SU-DHL-6 (cell line): Measurements from ENCODE around the gene IFIH1.

ENCODE experiments used
- H2AFZ ChIP-seq: fragments of 200-600 bp; sonication (generic); 2 replicates; pipeline ENCODE4 v1.6.1; 2014; ENCODE audit warnings: low read depth, mild to moderate bottlenecking, moderate library complexity, mixed read lengths, antibody characterized with exemption, low read length; ENCODE audit not compliant: severe bottlenecking
- H3F3A ChIP-seq: fragments of 200-600 bp; shearing (Covaris generic); 2 replicates; pipeline ENCODE4 v1.6.0; 2016; ENCODE audit warnings: antibody characterized with exemption, mild to moderate bottlenecking; ENCODE audit not compliant: insufficient read depth
- H3K27ac ChIP-seq: fragments of 200-600 bp; sonication (generic); 2 replicates; pipeline ENCODE4 v1.5.1; 2016; ENCODE audit warnings: low read depth, mild to moderate bottlenecking, low read length, moderate library complexity, mixed read lengths
- H3K27me3 ChIP-seq: fragments of 200-600 bp; sonication (generic), shearing (Covaris generic); 2 replicates; pipeline ENCODE4 v1.6.0; 2014; ENCODE audit warnings: mild to moderate bottlenecking, low read length
- H3K36me3 ChIP-seq: fragments of 200-600 bp; sonication (generic); 2 replicates; pipeline ENCODE4 v1.6.1; 2014; ENCODE audit warnings: mild to moderate bottlenecking, low read length, mixed read lengths
- H3K4me2 ChIP-seq: fragments of 300-600, 200-600 bp; shearing (Covaris generic), sonication (generic); 2 replicates; pipeline ENCODE4 v1.6.0; 2014; ENCODE audit warnings: low read length, low read depth, mild to moderate bottlenecking; ENCODE audit not compliant: poor library complexity, severe bottlenecking
- H3K4me3 ChIP-seq: fragments of 200-600 bp; sonication (generic); 2 replicates; pipeline ENCODE4 v1.5.1; 2014; ENCODE audit warnings: antibody characterized with exemption, low read length, mild to moderate bottlenecking, mixed read lengths; ENCODE audit not compliant: insufficient read depth, poor library complexity, severe bottlenecking
- H3K79me2 ChIP-seq: fragments of 200-600 bp; sonication (generic); 2 replicates; pipeline ENCODE4 v1.6.1; 2014; ENCODE audit warnings: mild to moderate bottlenecking, low read length, moderate library complexity; ENCODE audit not compliant: insufficient read depth
- H3K9ac ChIP-seq: fragments of 200-600 bp; sonication (generic); 2 replicates; pipeline ENCODE4 v1.7.0; 2014; ENCODE audit warnings: mild to moderate bottlenecking, low read length
- H3K9me2 ChIP-seq: fragments of 200-600 bp; sonication (generic); replicated peaks from 2 replicates; pipeline ENCODE4 v1.6.1; 2014; ENCODE audit warnings: low read length; ENCODE audit not compliant: insufficient read depth
- H3K9me3 ChIP-seq: fragments of 200-600 bp; sonication (generic); 2 replicates; pipeline ENCODE4 v1.6.1; 2014; ENCODE audit warnings: low read length, mixed read lengths; ENCODE audit not compliant: insufficient read depth
- H4K20me1 ChIP-seq: fragments of 200-600 bp; sonication (generic); 2 replicates; pipeline ENCODE4 v1.6.1; 2014; ENCODE audit warnings: low read depth, mild to moderate bottlenecking, antibody characterized with exemption, low read length, moderate library complexity, mixed read lengths
- CTCF ChIP-seq: fragments of 200-600 bp; sonication (generic); IDR thresholded peaks from one replicate; pipeline ENCODE4 v1.5.1; 2017; ENCODE audit warnings: antibody characterized with exemption, mild to moderate bottlenecking, low read length, moderate library complexity; ENCODE audit not compliant: insufficient read depth, poor library complexity, severe bottlenecking
- EZH2phosphoT487 ChIP-seq: fragments of 200-600 bp; sonication (generic), shearing (Covaris generic); conservative IDR thresholded peaks from 2 replicates; pipeline ENCODE4 v1.6.1; 2018; ENCODE audit warnings: mild to moderate bottlenecking, antibody characterized with exemption, low read length, moderate library complexity, mixed read lengths

Gene IFIH1

GRCh38 chr2:162243294-162243693, 75.2 kb downstream of the IFIH1 start, which contains the start of gene FAP:
FAP (minus strand) TSS chr2:162243445; CDS start chr2:162243327, 118 bp downstream.
- no peaks in the 10 kb centered on the region for H3K36me3 ChIP-seq
- H3F3A ChIP-seq, result no peaks in the 10 kb centered on the region
- H3K9me3 ChIP-seq, result no peaks in the 10 kb centered on the region
- H3K9ac ChIP-seq, result no peak within 1 kb of the TSS
- TF ChIP-seq EZH2phosphoT487 (no peak), CTCF (no peak)
- no peak within 1 kb of the TSS for H3K4me3 ChIP-seq
- no peaks in the 10 kb centered on the region for H3K9me2 ChIP-seq
- no peaks in the 10 kb centered on the region for H3K27me3 ChIP-seq
- no peaks in the 10 kb centered on the region for H4K20me1 ChIP-seq
- no peak within 1 kb of the TSS for H2AFZ ChIP-seq
- H3K27ac ChIP-seq, result no peak within 1 kb of the TSS
- no peaks in the 10 kb centered on the region for H3K79me2 ChIP-seq
- no peak within 1 kb of the TSS for H3K4me2 ChIP-seq

- Histone ChIP-seq H3K36me3 (no peaks in the 10 kb centered on the region), H2AFZ (no peak overlapping the region), H3K9me3 (no peaks in the 10 kb centered on the region), H3K9me2 (no peaks in the 10 kb centered on the region), H3K27me3 (no peaks in the 10 kb centered on the region), H3F3A (no peaks in the 10 kb centered on the region), H3K27ac (no peak overlapping the region), H3K9ac (no peak overlapping the region), H3K4me2 (no peak overlapping the region), H3K4me3 (no peak overlapping the region), H4K20me1 (no peaks in the 10 kb centered on the region), H3K79me2 (no peaks in the 10 kb centered on the region)
- TF ChIP-seq CTCF, result no peak
- TF ChIP-seq EZH2phosphoT487, result no peak
These were observed 75.8 kb downstream of the IFIH1 start for GRCh38 chr2:162242586-162243280.

- no peaks in the 10 kb centered on the region for H3K79me2 ChIP-seq
- TF ChIP-seq EZH2phosphoT487 (no peak), CTCF (no peak)
- H2AFZ ChIP-seq, result no peak overlapping the region
- no peaks in the 10 kb centered on the region for H3K27me3 ChIP-seq
- no peaks in the 10 kb centered on the region for H3K9me3 ChIP-seq
- no peaks in the 10 kb centered on the region for H4K20me1 ChIP-seq
- H3F3A ChIP-seq, result no peaks in the 10 kb centered on the region
- H3K9me2 ChIP-seq, result no peaks in the 10 kb centered on the region
- no peak overlapping the region for H3K27ac ChIP-seq
- no peak overlapping the region for H3K9ac ChIP-seq
- no peak overlapping the region for H3K4me3 ChIP-seq
- H3K4me2 ChIP-seq, result no peak overlapping the region
- H3K36me3 ChIP-seq, result no peaks in the 10 kb centered on the region
These were observed 76.9 kb downstream of the IFIH1 start for GRCh38 chr2:162241571-162241970.
